Right lung (tissue), 10 donors: ENCODE data around the gene CNTNAP3B. TPM values are rescaled to one million over a fixed set of nuclear protein-coding genes. Genes with fewer than 3 reads are reported as not detected.
A peak's percentile ranks its signal among the peaks of the same experiment; 100 is the strongest.
"Not testable (repeated sequence)": the region's sequence is repeated elsewhere in the genome, so short reads cannot be mapped to it uniquely, and the experiment has no call there.

Experiments
- DNase-seq, 2 donors: peaks; one replicate each; pipeline ENCODE4 v3.0.0-alpha.2; 2013
- long read RNA-seq, 8 donors: transcript quantifications; one replicate each; lab custom pipeline, GENCODE V29; 2026
- polyA plus RNA-seq, 5 donors: library from polyadenylated mRNA; unstranded; fragments of 120-200 nt; gene quantifications; one replicate each; pipeline versions ENCODE4 v1.2.1 to v1.2.3, GENCODE V29; 2013; ENCODE audit warnings: inconsistent platforms in 1 of 5, low replicate concordance in 1 of 5; ENCODE audit not compliant: insufficient read length in 5 of 5, insufficient read depth in 1 of 5

CNTNAP3B gene
- polyA plus RNA-seq: 10 to 100 TPM in 2 of 5 donors, 1 to 10 TPM in 3; 3.6 to 14.1 (median 9.6) TPM
- long read RNA-seq, donor 1: 0 reads
- long read RNA-seq, donor 2: 0 reads
- long read RNA-seq, donor 3: 0 reads
- long read RNA-seq, donor 4: 0 reads
- long read RNA-seq, donor 5: 0 reads
- long read RNA-seq, donor 6: 0 reads
- long read RNA-seq, donor 7: 0 reads
- long read RNA-seq, donor 8: 0 reads

DNA sequence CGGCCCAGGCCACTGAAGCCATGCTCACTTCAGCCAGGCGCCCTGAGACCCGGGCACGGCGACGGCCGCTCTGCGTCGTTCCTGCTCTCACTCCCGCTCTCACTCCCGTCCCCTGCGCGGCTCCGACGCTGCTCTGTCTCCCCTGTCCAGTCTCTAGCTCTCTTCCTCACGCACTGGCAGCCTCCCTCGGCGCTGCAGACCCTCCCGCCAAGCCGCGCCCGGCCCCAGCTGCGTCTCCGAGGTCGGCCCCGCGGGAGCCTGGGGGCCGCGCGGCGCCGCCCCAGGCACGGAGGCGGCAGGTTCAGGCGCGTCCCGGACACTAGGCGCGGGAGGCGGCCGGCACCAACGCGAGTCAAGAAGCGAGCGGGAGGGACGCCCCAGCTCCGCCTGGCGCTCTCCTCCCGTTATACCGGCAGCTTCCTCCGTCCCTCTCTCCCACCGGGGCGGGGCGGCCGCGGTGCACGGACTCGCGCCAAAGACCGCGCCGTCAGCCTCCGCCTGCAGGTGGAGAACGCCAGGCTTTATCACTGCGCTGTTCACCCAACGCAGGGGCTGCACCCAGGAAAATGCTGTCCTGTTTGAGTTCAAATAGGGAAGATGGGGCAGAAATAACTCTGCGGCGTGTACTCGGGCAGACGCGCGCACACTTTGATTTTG, at the start of gene CNTNAP3B:
Gene CNTNAP3B, minus strand, starts transcription at position 354 of the 657 bp plus-strand sequence. Its CDS starts 332 bp downstream, at position 22.
- DNase-seq: peak in 1 of 2 donors; percentile 1

DNA sequence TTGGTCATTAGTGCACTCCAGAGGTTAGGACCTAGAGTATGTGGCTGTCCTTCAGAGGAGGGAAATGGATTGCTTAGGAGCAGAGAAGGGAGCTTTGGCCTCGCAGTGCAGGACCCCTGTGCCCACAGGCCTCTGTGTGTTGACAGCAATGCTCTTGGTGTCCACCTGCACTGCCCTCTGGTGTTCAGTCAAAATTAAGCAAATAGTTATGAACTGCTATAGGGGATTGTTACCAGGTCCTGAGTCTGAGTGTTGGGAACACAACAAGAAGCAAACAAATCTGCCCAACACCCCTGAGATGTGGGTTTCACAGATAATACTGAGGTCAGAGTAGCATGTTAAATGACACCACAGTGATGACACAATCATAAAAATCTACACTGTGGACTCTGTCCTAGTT, 31.1 kb upstream of the CNTNAP3B start:
- DNase-seq: peak; percentile 0 to 3

DNA sequence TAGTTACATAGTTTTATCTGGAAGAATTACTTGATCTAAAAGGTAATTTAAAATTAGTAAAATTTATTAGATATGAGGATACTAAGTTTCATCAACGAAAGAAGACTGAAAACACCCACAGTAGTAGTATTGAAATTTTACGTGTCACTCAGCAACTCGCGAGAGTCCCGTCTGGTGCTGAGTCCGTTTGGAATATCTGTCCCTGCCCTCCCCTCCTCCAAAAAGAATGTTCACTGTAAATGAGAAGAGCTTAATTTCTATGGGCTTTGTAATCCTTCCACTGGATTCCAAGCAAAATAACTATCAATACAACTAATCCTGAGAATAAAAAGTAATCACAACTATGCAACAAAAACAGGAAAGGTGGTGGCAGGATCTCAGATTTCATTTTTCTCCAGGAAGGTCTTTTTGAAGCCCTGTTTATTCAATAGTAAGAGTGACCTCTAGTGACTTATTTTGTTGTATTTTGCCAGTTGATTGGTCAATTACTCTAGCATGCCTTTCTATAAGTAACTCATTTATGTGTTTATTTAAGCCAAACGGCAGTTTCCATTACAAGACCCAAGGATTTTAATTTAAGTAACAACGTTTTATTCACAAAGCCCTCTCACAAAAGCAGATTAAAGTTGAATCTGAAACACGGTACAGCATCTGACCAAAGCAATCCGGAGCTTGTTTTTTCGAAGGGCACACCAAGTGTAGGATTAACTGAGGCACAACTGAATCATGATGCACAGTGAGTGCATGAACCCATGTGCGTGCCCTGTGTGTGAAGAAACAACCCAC, 2.0 kb downstream of the CNTNAP3B start:
- DNase-seq: peak in 1 of 2 donors; percentile 6

DNA sequence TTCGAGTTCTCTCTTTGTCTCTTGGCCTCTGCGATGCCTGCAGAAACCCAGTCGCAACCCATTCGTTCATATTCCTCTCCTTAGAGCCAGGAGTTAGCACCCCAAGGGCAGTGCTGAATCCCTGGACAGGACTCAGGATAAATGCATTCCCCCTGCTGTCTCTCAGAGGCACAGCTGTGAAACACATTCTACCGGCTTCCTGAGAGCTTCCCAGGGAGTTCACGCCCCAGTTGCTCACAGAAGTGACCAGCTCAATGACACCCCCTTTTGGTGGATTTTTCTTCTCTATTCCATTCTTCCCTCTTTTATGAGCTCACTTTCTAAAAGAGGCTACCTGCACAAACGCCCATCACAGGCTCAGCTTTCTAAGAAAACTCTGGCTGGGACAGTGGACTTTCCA, 8.2 kb downstream of the CNTNAP3B start:
- DNase-seq: not testable (repeated sequence)

DNA sequence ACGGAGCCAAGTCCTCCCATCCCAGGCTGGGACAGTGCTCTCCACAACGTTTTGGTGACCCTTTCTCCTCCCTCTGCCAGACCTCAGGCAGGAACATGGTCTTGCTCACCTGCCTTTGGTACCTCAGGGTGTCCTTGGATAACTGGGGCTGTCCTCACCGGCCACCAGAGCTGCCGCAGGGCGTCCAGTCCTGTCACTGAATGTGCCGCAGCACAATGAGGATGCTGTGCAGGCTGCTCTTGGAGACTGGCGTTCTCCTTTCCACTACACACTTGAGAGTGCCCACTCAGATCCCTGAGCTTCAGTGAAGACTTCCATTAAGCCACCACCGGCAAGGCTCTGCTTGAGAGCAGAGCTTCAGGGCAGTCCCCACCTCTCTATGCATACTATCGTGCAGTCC, 33.3 kb downstream of the CNTNAP3B start:
- DNase-seq: not testable (repeated sequence)

DNA sequence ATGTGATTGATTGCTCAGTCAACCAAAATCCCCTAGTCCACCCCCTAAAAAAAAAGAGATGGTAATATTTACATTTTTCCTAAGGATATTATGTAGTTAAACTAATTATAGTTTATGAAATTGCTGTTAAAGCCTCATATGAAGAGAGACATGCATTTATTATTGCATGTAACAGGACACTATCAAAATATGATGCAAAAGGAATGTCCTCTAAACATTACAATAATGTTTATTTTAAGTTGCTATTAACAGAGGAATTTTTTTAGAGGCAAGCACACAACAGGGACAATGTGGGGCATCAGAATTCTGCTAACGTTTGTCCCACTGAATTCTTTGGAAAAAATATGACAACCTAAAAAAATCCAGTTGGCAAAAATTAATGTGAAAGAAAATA, 44.7 kb downstream of the CNTNAP3B start:
- DNase-seq: not testable (repeated sequence)

DNA sequence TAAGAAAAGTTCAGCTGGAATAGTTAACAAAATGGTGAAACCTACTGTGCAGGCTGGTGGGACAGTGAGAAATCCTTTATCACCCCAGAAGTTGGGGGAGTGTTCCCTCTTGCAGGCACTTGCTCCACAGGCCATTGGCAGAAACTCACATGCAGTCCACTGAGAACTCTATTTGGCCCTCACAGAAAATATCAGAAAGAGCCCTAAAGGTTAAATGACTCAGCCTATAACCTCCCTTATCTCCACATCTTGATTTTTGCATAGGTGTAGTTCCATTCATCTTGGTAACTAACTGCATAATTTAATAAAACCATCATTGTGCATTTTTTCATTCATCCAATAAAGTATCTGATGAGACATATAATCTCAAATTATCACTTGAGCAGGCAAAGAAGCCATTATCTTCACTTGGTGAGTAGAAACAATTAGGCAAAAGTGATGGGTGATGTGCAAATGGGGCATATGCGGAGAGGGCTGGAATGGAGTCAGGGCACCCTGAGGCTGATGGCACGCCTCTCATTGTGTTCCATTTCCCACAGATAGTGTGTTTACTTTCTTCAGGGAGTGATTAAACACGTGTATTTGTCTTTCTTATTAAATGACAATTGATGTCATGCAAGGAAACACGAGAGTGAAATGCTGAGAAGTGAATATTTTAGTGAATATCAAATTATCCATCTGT, 45.2 kb downstream of the CNTNAP3B start:
- not testable (repeated sequence) for DNase-seq

DNA sequence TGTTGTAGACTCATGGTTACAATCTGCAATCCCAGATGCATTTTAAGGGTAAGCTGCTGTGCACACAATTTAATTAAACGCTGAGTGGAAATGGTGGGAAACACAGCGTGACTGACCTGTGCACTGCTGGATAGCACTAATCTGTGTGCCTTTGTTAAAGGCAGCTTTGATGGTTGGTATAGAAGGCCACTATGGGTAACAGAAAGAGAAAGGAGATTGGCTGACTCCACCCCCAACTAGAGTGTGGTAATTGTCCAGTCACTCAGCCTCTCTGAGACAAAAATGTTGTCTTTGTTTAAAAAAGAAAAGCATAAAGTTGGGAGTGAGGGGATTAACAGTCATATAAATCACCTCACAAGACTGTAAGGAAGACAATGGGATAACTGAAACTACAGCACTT, 48.9 kb downstream of the CNTNAP3B start:
- DNase-seq: not testable (repeated sequence)

DNA sequence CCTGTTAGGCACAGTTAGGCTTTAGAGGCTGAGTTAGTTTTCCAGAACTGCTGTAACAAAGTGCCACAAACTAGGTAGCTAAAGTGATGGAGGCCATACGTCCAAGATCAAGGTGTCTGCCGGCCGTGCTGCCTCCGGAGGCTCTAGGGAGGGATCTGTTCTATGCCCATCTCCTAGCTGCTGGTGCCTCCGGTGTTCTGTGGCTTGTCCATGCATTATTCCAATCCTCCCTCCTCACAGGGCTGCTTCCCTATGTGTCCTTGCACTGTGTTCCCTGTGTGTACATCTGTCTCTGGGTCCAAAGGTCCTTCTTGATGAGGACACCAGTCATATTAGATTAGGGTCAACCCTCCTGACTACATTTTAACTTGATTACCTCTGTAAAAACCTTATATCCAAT, 54.4 kb downstream of the CNTNAP3B start:
- DNase-seq: not testable (repeated sequence)

DNA sequence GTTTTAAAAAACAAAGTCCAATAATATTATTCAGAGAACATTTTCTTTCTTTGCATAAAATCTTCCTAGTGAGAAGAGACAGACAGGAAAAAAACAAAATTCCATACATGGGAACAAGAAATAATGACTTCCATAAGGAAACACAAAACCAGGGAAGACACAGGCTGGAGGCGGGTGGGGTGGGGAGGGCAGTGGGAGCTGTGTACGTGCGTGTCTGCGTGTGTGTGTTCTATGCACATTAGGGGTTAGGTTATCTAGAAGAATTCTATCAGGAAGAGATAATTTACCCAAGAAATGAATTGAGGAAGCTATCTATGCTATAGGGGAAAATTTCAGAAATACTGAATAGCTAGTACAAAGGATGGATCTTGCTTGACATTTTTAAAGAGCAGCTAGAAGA, 58.2 kb downstream of the CNTNAP3B start:
- DNase-seq: not testable (repeated sequence)

DNA sequence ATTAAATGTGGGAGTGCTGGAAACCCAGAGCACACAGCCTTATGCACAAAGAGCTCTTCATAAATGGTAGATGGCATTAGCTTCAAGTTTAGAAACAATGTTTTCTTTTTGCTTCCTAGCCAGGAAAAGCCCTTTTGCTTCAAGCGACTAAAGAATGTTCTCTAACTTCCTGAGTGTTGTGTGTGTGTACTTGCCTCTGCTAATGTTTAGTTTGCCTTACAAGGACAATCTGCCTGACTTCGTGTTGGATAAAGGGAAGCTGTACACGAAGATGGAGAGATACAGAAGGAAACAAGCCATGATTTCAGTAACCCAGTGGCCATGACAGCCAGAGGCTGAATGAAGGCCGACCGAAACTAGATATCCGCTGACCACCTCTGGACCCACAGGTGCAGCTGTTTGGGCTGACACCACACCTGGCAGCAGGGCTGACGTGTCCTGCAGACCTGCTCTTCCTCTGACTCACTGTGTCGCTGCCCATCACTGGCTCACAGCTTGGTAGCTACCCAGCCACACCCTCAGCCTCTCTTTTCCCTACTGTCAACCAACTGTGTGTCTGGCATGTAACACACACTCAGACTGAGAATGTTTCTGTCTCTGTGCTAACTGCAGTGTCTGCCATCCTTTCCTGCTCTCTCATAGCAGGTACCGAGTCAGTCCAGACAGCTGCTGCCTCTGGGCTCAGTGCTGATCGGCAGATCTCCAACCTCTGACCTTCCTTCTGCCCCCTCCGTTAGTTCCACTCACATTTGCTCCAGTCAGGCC, 59.0 kb downstream of the CNTNAP3B start:
- not testable (repeated sequence) for DNase-seq

DNA sequence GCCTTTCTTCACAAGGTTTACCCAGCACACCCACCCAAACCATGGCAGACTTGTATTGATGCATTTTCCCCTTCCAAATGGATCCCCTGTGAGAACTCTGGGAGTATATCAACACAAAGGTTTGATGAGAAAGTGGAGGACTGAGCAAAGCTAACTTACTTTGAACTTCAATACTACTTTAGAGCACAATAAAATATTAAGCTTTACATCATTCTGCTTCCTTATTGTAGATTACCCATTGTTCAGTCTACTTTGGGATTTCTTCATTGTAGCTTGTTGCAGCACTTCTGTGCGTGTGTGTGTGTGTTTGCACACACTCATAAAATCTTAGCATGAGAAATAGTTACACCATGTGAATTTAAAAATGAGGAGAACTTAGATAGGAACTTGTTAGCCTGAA, 75.4 kb downstream of the CNTNAP3B start:
- not testable (repeated sequence) for DNase-seq

DNA sequence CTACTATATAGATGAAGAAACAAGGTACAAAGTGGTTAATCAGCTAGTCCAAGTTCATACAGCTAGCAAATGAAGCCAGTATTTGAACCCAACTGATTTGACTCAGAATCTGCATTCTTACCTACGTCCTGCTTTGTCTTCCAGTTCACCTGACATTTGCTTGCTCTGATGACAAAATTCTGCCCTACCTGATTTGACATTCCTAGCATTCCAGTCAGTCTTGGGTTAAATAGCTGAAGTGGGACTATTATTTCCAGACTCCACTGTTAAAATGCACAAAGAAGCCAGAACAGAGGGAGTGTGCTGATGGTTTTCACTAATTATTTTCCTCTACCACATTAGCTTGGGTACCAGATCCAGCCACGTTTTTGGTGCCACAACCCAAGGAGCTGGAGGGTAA, 78.5 kb downstream of the CNTNAP3B start:
- not testable (repeated sequence) for DNase-seq

DNA sequence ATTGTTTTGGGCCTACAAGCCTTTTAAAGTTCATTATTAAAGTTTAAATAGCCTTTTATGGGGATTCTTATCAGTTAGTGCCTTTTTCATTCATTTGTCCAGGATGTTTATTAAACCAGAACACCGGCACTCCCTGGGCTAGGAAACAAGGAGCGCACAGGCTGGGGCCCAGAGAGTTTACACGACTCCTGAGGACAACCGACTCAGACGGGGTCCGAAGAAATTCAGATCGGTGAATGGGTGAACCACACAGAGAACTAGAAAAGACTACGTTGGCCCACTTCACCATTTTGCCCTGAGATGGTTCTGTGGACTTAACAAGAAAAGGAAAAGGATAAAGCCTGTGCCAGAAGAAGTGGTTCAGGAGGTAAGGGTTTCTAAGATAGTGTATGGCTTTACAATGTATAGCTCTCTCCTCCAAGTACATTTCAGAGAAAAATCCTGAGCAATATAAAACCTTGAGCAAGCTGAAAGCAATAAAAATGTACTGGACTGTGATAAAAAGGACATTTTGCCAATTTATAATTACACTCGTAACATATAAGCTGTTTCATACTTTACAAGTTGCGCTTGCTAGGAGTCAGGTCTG, 84.7 kb downstream of the CNTNAP3B start:
- not testable (repeated sequence) for DNase-seq

DNA sequence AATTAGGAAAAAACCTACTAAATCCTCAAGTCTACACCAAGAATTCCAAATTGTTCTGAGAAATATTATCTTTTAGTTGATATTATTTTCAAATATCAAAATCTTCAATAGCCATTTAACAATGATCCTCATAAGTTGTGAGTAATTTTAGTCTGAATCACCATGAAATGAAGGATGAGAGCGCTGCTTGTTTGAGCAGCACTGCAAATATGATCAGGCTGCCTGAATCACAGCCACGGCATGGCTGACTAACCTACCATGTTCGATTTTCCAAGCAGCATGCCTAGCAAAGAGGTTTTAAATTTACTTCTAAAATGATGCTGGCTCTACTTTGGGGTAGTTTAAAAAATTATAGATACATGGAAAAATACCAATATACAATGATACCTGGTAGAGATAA, 95.7 kb downstream of the CNTNAP3B start:
- DNase-seq: not testable (repeated sequence)

DNA sequence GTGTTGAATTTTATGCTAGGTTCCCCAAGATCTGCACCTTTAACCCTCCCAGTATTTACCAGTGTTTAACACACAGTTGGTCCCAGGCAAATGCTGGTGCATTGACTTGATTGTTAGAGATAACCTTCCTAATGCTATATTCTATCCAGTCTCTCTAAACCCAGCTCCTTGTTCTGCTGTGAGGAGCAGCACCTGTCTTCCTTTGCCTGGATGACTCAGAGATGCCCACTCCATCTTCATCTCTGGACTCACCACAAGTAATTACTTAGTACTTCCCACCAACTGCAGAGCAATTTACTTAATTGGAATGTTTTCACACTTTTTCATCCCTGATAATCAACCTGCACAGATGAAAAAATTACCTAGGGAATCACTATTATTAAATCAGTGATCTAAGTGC, 108.6 kb downstream of the CNTNAP3B start:
- not testable (repeated sequence) for DNase-seq

DNA sequence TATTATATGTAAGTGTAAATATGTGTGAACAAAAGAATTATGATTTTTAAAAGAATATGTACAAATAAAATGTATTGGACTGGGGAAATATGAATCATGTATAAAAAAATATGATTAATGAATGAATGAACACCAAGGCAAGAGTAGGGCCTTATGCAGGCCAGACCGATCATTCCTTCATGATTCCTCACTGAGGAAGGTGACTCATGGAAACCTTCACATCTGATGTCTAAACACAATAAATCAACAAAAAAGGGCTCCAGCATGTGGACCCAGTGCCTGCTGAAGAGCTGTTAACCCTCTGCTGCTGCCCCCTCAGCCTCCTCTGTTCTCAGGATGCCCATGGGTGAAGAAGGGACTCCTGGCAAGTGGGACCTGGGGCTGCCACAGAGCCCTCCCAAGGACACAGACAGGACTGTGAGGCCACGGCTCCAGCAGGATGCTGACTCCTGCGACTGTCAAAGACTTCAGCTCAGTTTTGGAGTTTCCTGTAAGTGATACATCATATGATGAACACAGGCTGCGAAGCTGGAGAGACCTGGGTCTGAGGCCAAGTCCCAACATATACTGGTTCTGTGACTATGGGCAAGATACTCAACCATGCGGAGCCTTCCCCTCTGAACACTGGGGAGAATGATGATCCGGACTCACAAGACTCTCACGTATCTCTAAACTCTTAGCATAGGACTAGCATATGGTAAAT, 110.9 kb downstream of the CNTNAP3B start:
- not testable (repeated sequence) for DNase-seq

DNA sequence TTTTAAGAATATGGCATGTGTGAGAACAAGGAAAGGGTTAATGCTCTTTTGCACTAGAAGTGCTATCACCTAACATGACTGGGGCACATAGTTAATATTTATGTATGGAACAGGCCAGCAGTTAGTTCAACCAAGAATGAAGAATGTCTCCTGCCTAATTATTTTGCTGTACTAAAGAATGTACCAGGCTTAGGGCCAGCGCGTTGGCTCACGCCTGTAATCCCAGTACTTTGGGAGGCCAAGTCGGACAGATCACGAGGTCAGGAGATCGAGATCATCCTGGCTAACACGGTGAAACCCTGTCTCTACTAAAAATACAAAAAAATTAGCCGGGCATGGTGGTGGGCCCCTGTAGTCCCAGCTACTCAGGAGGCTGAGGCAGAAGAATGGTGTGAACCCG, 114.9 kb downstream of the CNTNAP3B start:
- not testable (repeated sequence) for DNase-seq

DNA sequence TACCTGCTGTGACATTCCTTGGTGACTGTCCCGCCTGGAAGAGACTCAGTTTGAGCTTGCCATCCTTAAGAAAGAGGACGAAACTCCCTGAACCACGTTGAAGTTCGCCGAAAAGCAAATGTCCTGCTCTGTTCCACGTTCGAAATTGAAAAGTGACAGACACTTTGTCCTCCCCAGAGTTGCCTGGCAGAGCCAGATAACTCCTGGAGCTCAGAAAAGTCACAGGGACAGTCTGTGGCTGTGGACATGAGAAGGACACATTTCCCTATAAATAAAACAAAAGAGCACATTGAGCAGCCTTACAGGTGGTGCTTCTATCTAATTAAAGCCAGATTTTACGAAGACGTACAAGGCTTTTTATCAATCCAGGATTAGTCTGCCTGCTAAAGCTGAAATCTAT, 137.6 kb downstream of the CNTNAP3B start:
- not testable (repeated sequence) for DNase-seq

DNA sequence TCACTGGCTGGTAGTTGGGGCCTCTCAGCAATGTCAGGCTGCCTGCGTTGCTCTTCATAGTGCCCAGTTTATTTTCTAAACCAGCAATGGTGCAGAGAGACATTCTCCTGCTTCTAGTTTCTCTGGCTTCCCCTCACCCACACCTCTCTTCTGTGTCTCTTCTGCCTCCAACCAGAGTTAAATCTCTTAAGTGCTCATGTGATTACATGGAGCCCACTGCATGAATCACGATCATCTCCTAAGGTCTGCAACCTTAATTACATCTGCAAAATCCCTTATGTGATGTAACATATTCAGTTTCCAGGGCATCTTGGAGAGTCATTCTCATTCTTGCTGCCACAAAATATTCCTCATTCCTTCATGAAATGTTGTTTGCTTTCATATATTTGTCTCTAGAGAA, 149.0 kb downstream of the CNTNAP3B start:
- DNase-seq: not testable (repeated sequence)
